GM18508 (cell line): ENCODE data around the gene GNG13.
"Not testable (repeated sequence)": the region's sequence is repeated elsewhere in the genome, so short reads cannot be mapped to it uniquely, and the experiment has no call there.

Experiments used
- ATAC-seq: cut with Tn5 transposase; IDR thresholded peaks from one replicate; pipeline ENCODE4 v1.9.1; 2021; ENCODE audit warnings: moderate number of reproducible peaks; ENCODE audit not compliant: insufficient read depth, unreplicated experiment

Gene GNG13

GRCh38 chr16:799948-800833 is at the start of gene GNG13:
Gene GNG13, minus strand, starts transcription at chr16:800734. Its CDS starts 1,657 bp downstream, at chr16:799077.
- ATAC-seq = no peak

DNA sequence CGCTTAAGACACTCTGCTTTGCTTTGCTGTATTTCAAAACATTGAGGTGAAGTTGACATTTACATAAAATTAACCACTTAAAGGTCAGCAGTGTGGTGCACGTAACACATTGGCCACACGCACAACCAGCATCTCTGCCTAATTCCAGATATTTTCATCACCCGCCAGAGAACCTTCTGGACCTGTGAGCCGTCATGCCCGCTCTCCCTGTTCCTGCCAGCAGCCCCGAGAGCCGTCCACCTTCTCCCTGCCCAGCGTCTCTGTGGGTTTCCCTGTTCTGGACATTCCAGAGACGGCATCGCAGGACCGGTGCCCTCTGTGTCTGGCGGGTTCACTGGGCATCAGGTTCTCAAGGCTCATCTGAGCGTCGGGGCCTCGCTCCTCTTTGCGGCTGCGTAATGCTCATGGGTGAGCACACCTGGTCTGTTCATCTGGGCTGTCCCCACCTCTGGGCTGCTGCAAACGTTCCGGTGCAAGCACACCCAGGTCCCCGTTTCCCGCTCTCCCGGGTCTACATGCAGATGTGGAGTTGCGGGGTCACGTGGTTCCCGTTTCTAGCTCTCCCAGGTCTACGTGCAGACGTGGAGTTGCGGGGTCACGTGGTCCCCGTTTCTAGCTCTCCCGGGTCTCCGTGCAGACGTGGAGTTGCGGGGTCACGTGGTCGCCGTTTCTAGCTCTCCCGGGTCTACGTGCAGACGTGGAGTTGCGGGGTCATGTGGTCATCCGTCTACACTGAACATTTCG is 48.1 kb upstream of the GNG13 start:
- no peak for ATAC-seq

DNA sequence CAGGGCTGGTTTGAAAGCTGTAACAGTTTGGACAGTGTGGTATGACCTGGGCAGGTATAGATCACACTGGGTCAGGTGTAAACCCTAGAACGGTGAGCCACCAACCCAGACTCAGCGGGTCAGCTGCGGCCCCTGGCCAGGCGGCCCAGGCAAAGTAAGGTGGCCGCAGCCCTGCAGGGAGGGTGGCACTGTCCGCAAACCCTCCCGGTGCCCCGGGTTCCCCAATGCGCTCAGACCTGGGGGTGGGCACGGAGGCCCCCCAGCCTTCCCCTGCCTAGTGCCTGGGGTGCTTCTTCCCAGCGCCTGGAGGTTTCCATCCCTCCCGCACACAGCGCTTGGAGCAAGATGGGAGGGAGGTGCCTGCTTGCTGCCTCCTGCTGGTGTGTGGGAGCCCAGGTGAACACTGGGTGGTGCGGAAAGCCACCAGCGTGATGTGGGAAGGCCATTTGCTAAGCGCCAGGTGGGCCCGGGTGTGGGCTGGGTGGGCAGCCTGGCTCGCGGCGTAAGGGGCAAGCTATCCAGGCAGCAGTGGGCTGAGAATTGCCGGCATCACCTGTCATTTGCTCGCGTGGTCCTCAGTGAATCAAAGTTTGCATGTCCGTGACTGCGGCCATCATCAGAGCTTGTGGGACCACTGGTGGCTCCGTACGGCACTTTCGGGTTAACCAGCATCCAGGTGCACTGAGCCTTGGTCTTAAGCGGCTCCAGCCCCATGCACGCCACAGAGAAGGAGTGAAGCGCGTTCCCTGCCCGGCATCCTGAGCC is 47.3 kb upstream of the GNG13 start:
- ATAC-seq = no peak

- ATAC-seq = no peak
Measured at GRCh38 chr16:847151-847550, 46.6 kb upstream of the GNG13 start.

DNA sequence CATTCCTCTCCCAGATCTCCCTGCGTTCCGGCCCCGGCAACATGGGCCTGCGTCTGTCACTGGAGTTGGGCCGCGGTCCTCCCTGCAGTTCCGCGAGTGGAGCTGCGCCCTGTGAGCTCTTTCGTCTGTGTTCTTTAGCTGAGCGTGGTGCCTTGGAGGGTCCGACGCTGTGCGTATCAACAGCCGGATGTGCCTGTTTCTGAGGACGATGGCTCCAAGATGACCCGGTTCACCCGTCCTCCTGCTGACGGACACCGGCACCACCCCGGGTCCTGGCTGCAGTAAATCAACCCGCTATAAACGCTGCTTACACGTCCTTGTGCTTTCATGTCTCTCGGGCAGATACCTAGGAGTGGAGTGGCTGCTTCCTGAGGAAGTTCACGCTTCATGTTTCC is 44.8 kb upstream of the GNG13 start:
- ATAC-seq = no peak

DNA sequence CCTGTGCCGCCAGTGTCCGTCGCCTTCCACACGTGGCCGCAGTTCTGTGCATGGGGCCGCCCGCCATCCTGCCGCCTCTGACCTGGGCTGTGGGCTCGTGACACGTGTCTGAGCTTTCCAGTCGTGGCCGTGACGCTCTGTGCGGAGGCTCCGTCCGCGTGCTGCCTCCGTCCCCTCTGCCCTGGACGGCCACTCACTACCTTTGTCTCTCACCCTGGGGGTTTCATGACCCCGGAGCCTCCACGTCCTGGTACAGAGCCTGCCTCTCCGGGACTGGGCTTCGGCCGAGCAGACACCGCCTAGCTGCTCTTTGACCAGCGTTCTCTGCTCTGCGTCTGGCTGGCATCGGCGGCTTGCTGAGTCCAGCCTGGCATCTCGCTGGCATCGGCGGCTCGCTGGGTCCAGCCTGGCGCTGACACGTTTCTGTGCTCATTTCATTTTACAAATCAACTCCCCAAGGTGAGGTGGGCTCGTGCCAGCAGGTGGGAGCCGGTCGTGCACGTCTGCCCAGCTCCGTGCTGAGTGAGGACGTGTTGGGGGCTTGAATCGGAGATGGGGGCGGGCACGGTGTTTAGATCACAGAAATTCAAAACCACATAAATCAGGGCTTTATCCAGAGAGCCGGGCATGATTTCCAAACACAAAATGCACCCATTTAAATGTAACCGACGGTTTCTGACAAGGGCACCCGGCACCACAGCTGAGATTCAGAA is 44.3 kb upstream of the GNG13 start:
- ATAC-seq = no peak

DNA sequence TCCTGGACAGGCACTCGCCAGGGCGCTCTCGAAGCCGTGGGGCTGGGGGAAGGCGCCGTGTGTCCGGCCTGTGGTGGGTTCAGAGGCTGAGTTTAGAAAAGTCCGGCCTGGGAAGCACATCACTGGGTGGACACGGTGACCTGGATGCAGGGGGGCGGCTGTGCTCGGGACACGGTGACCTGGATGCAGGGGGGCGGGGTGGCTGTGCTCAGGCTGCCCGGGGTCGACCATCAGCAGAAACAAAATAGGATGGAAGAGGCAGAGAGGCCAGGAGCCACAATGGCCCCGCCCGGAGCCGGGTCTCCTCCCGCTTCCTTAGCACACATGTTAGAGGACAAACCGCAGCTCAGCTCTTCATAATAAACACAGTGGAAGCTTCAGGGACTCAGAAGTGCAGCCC is 43.2 kb upstream of the GNG13 start:
- no peak for ATAC-seq

- ATAC-seq = no peak
Measured at GRCh38 chr16:842711-843560, 42.4 kb upstream of the GNG13 start.

GRCh38 chr16:842061-842476 is 41.5 kb upstream of the GNG13 start:
- ATAC-seq = no peak

DNA sequence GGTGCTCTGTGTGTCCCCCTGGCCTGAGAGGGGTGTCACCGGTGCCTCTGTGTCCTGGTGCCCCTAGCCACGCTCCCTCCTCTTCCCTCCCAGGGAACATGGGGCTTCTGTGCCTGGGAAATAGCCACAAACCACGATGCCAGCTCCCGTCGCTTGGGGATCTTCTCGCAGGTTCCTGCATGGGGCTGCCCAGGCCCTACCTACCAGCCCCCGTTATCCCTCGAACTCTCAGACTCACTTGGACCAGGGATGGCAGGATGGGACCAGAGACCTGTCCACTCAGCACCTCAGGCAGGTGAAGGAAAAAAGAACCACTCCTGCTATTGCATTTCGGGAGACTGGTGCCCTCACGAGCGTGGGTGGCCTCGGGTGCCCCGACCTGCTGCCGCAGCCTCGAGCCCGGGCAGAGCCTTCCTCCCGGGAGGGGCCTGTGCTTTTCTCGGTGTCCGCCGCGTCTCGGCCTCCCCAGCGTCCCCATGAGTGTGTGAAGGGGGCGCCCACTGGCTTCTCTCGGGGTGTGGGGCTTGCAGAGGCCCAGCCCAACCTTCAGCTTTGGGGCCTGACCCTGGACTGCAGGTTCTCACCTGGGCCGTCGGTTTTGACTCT is 41.0 kb upstream of the GNG13 start:
- no peak for ATAC-seq

GRCh38 chr16:840561-841454 is 40.3 kb upstream of the GNG13 start:
- no peak for ATAC-seq

- no peak for ATAC-seq
Measured at GRCh38 chr16:839643-840408, 39.3 kb upstream of the GNG13 start.

GRCh38 chr16:838741-839140 is 38.2 kb upstream of the GNG13 start:
- no peak for ATAC-seq

- not testable (repeated sequence) for ATAC-seq
Measured at GRCh38 chr16:836822-837221, 36.3 kb upstream of the GNG13 start.

GRCh38 chr16:836221-836620 is 35.7 kb upstream of the GNG13 start:
- ATAC-seq = no peak

- ATAC-seq = no peak
Measured at GRCh38 chr16:835373-835772, 34.8 kb upstream of the GNG13 start.

- ATAC-seq = no peak
Measured at GRCh38 chr16:833411-833810, 32.9 kb upstream of the GNG13 start.
